Common myeloid progenitor, CD34-positive (primary cell): Measurements from ENCODE around the gene TMED7.
"Not testable (repeated sequence)": the region's sequence is repeated elsewhere in the genome, so short reads cannot be mapped to it uniquely, and the experiment has no call there.

ENCODE experiments used
- CTCF ChIA-PET: fragments of 350-600 bp; sonication (Branson Sonifier 250); formaldehyde crosslinking; loops from one replicate; lab custom pipeline; 2021; ENCODE audit warnings: antibody characterized with exemption; lab: Charles Lee
- POLR2A ChIA-PET: fragments of 350-600 bp; sonication (Branson Sonifier 250); formaldehyde crosslinking; loops from one replicate; lab custom pipeline; 2021; ENCODE audit warnings: antibody characterized with exemption; lab: Charles Lee
- DNase-seq, 3 donors: peaks; one replicate each; pipeline versions ENCODE4 v3.0.0 to v3.0.0-alpha.2; 2013
- H3K27ac ChIP-seq, 2 experiments: 1 replicate in 1 of 2; 2 replicates in 1 of 2; pipeline ENCODE4 v1.7.0; 2013; ENCODE audit warnings: inconsistent platforms in 2 of 2, low read length in 2 of 2, mild to moderate bottlenecking in 2 of 2, low read depth in 1 of 2, moderate library complexity in 1 of 2; ENCODE audit not compliant: severe bottlenecking in 2 of 2, insufficient read depth in 1 of 2, poor library complexity in 1 of 2
- H3K27me3 ChIP-seq, 5 experiments: replicated peaks in 2 of 5; 1 replicate in 3 of 5; 2 replicates in 2 of 5; pipeline versions ENCODE4 v1.6.1 to v1.7.0; 2013; ENCODE audit warnings: low read length in 4 of 5, mild to moderate bottlenecking in 2 of 5, moderate library complexity in 2 of 5, inconsistent platforms in 1 of 5; ENCODE audit not compliant: insufficient read depth in 5 of 5, control insufficient read depth in 4 of 5
- H3K36me3 ChIP-seq, 4 experiments: 1 replicate in 2 of 4; 2 replicates in 2 of 4; pipeline versions ENCODE4 v1.6.1 to v1.7.0; 2013; ENCODE audit warnings: low read length in 3 of 4, control low read depth in 1 of 4, mild to moderate bottlenecking in 1 of 4; ENCODE audit not compliant: control insufficient read depth in 4 of 4, insufficient read depth in 4 of 4
- H3K4me1 ChIP-seq, 4 experiments: 1 replicate in 3 of 4; 2 replicates in 1 of 4; pipeline versions ENCODE4 v1.6.1 to v1.7.1; 2013; ENCODE audit warnings: low read length in 3 of 4, mild to moderate bottlenecking in 3 of 4, control low read depth in 1 of 4, inconsistent platforms in 1 of 4, moderate library complexity in 1 of 4; ENCODE audit not compliant: control insufficient read depth in 4 of 4, insufficient read depth in 4 of 4; ENCODE audit errors: control extremely low read depth in 1 of 4
- H3K4me3 ChIP-seq, 7 experiments: 1 replicate in 4 of 7; 2 replicates in 3 of 7; pipeline versions ENCODE4 v1.5.1 to v1.7.0; 2013; ENCODE audit warnings: mild to moderate bottlenecking in 7 of 7, low read length in 6 of 7, moderate library complexity in 6 of 7, inconsistent platforms in 2 of 7, low read depth in 2 of 7, control low read depth in 1 of 7; ENCODE audit not compliant: insufficient read depth in 4 of 7, control insufficient read depth in 1 of 7; ENCODE audit errors: extremely low read depth in 1 of 7
- H3K9me3 ChIP-seq, 5 experiments: 1 replicate in 4 of 5; 2 replicates in 1 of 5; pipeline versions ENCODE4 v1.6.1 to v1.7.1; 2013; ENCODE audit warnings: low read length in 4 of 5, mild to moderate bottlenecking in 2 of 5, inconsistent platforms in 1 of 5, low read depth in 1 of 5, moderate library complexity in 1 of 5; ENCODE audit not compliant: control insufficient read depth in 4 of 5, insufficient read depth in 2 of 5; ENCODE audit errors: control extremely low read depth in 1 of 5
- WGBS: methylation state at CpG from one replicate; pipeline ENCODE4 v1.1.5; 2013; ENCODE audit not compliant: insufficient coverage; 5-methylcytosine and 5-hydroxymethylcytosine counted together

TMED7 gene

GRCh38 chr5:115657881-115658233 is 32.0 kb upstream of the TMED7 start:
- DNase-seq = no peak
- Histone ChIP-seq H3K27ac (no peak overlapping the region), H3K4me1 (no peaks in the 10 kb centered on the region), H3K36me3 (no peaks in the 10 kb centered on the region), H3K9me3 (peaks cover 0 to 1% (median 0%) of the 10 kb centered on the region in 5 experiments), H3K4me3 (no peak overlapping the region), H3K27me3 (peaks cover 0 to 4% (median 0%) of the 10 kb centered on the region in 5 experiments)
- CTCF ChIA-PET = no interaction called here
- 100% methylated on average over 1 of the region's 2 CpGs for WGBS
- POLR2A ChIA-PET = no interaction called here

GRCh38 chr5:115657125-115657880 is 31.5 kb upstream of the TMED7 start:
- no peaks in the 10 kb centered on the region for H3K36me3 ChIP-seq
- H3K27me3 ChIP-seq = peaks cover 0 to 4% (median 0%) of the 10 kb centered on the region in 5 experiments
- H3K4me3 ChIP-seq = no peak overlapping the region
- ChIA-PET POLR2A (no interaction called here), CTCF (no interaction called here)
- peaks cover 0 to 1% (median 0%) of the 10 kb centered on the region in 5 experiments for H3K9me3 ChIP-seq
- no peak overlapping the region for H3K27ac ChIP-seq
- 100% methylated on average over 2 of the region's 2 CpGs for WGBS
- H3K4me1 ChIP-seq = no peaks in the 10 kb centered on the region
- DNase-seq = no peak

- WGBS = 100% methylated on average over 1 of the region's 1 CpG
- Histone ChIP-seq H3K9me3 (peaks cover 0 to 1% (median 0%) of the 10 kb centered on the region in 5 experiments), H3K4me3 (no peak overlapping the region), H3K27me3 (peaks cover 0 to 4% (median 0%) of the 10 kb centered on the region in 5 experiments), H3K36me3 (no peaks in the 10 kb centered on the region), H3K4me1 (no peaks in the 10 kb centered on the region), H3K27ac (no peak overlapping the region)
- ChIA-PET POLR2A (no interaction called here), CTCF (no interaction called here)
- DNase-seq = no peak
Observed at GRCh38 chr5:115656404-115656803, 30.6 kb upstream of the TMED7 start.

GRCh38 chr5:115655994-115656393 is 30.2 kb upstream of the TMED7 start:
- peaks cover 0 to 4% (median 0%) of the 10 kb centered on the region in 5 experiments for H3K27me3 ChIP-seq
- peaks cover 0 to 1% (median 0%) of the 10 kb centered on the region in 5 experiments for H3K9me3 ChIP-seq
- ChIA-PET POLR2A (no interaction called here), CTCF (no interaction called here)
- no peaks in the 10 kb centered on the region for H3K4me1 ChIP-seq
- H3K4me3 ChIP-seq = no peak overlapping the region
- no CpG with 5 or more reads among the region's 1 CpG for WGBS
- DNase-seq = no peak
- H3K36me3 ChIP-seq = no peaks in the 10 kb centered on the region
- no peak overlapping the region for H3K27ac ChIP-seq

- ChIA-PET CTCF (no interaction called here), POLR2A (no interaction called here)
- Histone ChIP-seq H3K4me3 (no peak overlapping the region), H3K27me3 (no peaks in the 10 kb centered on the region), H3K36me3 (no peaks in the 10 kb centered on the region), H3K4me1 (no peaks in the 10 kb centered on the region), H3K9me3 (no peaks in the 10 kb centered on the region), H3K27ac (no peak overlapping the region)
- no CpG with 5 or more reads among the region's 1 CpG for WGBS
- no peak for DNase-seq
Observed at GRCh38 chr5:115649541-115649940, 23.7 kb upstream of the TMED7 start.

- 97% methylated on average over 3 of the region's 3 CpGs for WGBS
- H3K4me3 ChIP-seq = no peak overlapping the region
- POLR2A ChIA-PET = no interaction called here
- no peak for DNase-seq
- H3K9me3 ChIP-seq = no peaks in the 10 kb centered on the region
- no peaks in the 10 kb centered on the region for H3K4me1 ChIP-seq
- H3K27me3 ChIP-seq = no peaks in the 10 kb centered on the region
- H3K36me3 ChIP-seq = no peaks in the 10 kb centered on the region
- CTCF ChIA-PET = no interaction called here
- no peak overlapping the region for H3K27ac ChIP-seq
Observed at GRCh38 chr5:115648056-115648455, 22.2 kb upstream of the TMED7 start.

GRCh38 chr5:115645386-115645785 is 19.6 kb upstream of the TMED7 start:
- WGBS = no CpG with 5 or more reads among the region's 5 CpGs
- POLR2A ChIA-PET, H3K9me3 ChIP-seq, H3K36me3 ChIP-seq, H3K4me1 ChIP-seq, DNase-seq, CTCF ChIA-PET, H3K4me3 ChIP-seq, H3K27ac ChIP-seq, H3K27me3 ChIP-seq: not testable (repeated sequence)
